GM23248 (cell line): ENCODE data around the gene FCHSD1.

Source experiments
- EZH2 ChIP-seq: fragments of 200-600 bp; sonication (generic); IDR thresholded peaks from 2 replicates; pipeline ENCODE4 v1.6.1; 2018; ENCODE audit warnings: antibody characterized with exemption, mild to moderate bottlenecking; ENCODE audit not compliant: insufficient read depth, poor library complexity, severe bottlenecking
- EZH2phosphoT487 ChIP-seq: fragments of 200-600 bp; sonication (generic); IDR thresholded peaks from 2 replicates; pipeline ENCODE4 v1.6.1; 2018; ENCODE audit warnings: antibody characterized with exemption, moderate library complexity, mild to moderate bottlenecking, low read depth; ENCODE audit not compliant: insufficient read depth

- TF ChIP-seq EZH2phosphoT487: no peak
- no peak for TF ChIP-seq EZH2
Measured at GRCh38 chr5:141649056-141649688, 2.0 kb downstream of the FCHSD1 start.
